Measurements from ENCODE around the gene TSHZ2. TPM values are rescaled to one million over a fixed set of nuclear protein-coding genes. Genes with fewer than 3 reads are reported as not detected.

Gene TSHZ2
- total RNA-seq, 1 donor from 2014 or later, result 1.9 TPM

DNA sequence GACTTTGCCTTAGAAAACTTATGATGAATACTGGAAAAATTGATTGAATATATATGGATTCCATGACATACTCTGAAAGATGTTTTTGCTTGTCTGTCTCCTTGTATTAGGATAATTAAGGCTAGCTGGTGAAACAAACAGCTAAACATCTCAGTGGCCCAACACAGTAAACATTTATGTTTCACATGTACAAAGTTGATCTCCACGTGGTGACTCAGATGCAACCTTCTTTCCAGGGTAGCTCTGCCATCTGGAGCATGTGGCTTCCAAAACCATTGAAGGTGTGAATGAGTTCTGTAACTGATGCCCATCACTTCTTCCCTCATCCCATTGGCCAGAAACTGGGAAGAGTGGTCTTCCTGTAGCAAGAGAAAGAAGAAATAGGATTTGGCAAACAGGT, 196.3 kb downstream of the TSHZ2 start:
- DNase-seq, result no peak

DNA sequence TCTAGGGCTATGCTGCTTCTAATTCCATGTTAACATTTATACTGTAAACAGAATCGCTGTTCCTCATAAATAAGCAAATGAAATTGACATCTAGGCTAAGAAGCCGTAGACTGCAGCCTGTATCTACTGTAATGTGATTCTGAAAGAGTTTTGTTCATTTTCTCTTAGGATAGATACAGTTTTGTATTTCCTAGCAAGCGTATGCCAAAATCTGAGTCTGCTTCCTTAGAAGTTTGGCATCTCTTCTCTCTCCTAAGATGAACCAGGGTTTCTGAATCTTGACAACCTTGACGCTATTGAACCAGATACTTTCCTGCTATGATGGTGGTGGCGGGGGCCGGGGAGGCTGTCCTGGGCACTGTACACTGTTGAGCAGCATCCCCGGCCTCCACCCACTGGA, 198.0 kb downstream of the TSHZ2 start:
- DNase-seq, result no peak

DNA sequence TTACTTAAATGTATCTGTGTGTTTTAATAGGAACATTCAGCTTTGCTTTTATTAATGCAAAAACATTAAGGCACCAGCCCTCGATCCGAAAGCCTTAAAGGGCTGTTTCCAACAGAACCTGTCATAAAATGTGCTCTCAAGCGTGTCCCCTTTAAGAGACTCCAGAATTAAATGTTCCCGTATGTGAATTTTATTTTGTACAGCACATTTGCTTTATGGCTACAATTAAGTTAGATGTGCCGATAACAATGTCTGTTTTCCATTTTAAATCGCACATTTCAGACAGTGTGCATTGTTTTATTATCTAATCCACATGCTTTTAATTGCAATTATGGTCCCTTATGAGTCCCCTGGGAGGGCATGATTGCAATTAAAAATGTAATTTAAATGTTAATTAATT, 198.9 kb downstream of the TSHZ2 start:
- DNase-seq, result no peak

DNA sequence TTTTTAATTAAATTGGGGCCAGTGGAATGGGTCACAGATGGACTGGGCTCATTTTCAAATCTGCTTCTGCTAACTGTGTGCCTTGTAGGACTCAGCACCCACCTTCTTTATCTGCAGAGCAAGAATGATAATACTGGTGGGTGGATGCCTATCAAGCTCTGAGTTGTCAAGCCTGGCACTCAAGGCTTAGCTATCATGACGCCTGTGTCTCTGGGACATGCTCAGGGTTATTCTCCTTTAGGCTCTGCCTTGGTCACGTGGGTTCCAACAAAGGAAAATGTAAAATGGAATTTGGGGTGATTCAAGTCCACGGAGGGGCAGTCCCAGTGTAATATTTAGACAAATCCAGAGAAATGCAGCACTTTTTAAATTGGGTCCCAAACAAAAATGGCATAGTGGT, 202.3 kb downstream of the TSHZ2 start:
- no peak for DNase-seq

DNA sequence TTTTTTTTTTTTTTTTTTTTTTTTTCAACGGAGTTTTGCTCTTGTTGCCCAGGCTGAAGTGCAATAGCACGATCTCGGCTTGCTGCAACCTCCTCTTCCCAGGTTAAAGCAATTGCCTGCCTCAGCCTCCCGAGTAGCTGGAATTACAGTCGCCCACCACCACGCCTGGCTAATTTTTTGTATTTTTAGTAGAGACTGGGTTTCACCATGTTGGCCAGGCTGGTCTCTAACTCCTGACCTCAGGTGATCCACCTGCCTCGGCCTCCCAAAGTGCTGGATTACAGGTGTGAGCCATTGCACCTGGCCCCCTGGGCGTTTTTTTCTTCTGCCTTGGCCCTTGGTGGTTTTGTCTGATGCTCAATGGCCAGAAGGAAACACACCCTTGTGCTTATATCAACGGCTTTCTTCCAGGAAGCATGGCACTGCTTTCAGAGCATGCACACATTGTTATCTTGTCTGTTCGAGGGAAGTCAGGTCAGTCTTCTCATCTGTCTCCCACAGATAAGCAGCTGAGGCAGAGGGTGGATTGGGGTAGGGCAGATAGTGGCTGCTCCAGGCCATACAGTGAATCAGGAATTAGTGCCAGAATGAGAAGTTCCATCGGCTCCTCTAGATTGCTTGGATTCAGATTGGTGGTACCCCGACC, 203.1 kb downstream of the TSHZ2 start:
- no peak for DNase-seq

DNA sequence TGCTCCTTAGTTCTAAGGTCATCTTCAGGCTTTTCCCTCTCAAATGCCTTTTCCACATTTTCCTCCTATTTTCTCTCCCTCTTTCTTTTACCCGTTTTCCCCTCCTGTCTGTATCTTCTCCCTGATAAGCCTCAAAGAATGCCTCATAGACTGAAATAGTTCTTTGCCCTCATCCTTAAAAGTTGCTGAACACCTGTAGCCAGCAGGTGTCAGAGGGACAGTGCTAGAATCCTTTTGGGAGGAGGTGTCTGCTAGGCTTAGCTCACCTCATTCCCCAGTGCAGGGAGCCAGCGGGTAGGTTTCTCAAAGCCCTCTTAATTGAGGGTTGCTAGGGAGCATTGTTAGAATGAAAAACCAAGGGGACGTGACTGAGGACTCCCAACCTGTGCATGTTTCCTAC, 204.0 kb downstream of the TSHZ2 start:
- no peak for DNase-seq

DNA sequence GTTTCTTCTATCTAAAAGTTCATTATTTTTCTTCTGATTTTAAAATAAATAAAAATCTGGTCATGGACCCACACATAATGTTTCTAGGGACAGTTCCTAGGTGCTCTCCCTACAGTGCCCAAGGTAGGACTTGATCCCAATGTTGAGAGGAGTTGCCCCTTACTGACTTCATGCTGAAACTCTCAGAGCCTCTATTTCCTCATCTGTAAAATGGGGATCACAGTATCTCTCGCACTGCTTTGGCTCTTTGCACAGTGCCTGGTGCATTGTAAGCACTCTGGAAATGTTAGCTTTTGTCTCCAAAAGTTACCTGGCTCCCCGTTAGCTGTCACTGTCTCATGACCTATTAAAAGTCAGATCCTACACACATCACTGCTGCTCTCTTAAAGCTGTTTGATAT, 205.5 kb downstream of the TSHZ2 start:
- DNase-seq, result no peak

DNA sequence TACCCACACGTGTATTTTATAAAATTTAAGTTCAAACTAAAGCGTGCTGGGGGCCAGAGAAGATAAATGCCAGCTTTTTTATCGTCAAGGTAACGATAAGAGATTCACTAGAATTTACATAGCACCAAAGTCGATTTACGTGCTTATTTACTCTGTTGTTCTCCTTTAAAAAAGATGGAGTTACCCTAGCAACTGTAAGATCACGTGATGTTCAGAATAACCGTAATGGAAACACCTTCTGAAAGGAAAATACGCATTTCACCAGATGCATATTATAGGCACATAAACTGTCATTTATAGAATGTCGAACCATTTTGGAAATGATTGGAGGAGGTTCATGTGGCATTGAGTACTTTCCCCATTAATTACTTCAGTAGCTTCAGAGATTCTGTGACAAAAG, 207.6 kb downstream of the TSHZ2 start:
- no peak for DNase-seq

DNA sequence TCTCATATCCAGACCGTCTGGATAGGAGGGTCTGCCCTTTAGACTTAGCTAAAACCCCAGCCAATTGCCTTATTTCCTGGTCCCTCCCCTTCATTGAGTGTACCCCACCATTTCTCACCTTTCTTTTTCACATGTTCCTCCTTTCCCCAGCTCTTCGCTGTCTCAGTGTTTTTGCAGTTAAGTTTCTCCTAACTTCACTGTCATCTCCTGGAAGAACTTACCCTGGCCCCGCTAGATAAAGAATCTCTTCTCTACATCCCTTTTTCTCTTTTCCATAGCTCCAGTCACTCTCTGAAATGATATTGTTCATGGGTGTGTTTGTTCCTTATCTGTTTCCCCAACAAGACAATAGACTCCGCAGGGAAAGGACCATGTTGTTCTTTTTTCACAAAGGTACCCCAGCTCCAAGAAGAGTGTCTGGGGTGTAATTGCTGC, 208.8 kb downstream of the TSHZ2 start:
- no peak for DNase-seq

DNA sequence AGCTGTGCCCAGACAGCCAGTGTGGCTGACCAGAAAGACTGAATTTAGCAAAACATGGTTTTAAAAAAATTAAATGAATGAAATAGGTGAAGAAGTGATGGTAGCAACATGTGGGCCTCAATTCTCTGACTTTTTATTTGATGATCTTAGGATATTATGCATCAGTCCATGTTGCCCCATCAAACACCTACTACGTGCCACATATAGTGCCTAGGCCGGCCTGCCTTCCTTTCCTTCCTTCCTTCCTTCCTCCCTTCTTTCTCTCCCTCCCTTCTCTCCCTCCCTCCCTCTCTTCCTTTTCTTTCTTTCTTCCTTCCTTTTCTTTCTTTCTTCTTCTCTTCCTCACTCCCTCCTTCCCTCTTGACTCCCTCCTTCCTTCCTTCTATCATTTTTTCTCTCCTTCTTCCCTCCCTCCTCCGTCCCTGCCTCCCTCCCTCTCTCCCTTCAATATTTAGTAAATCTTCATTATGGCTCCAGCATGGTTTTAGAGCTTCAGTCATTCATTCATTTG, 209.8 kb downstream of the TSHZ2 start:
- no peak for DNase-seq

DNA sequence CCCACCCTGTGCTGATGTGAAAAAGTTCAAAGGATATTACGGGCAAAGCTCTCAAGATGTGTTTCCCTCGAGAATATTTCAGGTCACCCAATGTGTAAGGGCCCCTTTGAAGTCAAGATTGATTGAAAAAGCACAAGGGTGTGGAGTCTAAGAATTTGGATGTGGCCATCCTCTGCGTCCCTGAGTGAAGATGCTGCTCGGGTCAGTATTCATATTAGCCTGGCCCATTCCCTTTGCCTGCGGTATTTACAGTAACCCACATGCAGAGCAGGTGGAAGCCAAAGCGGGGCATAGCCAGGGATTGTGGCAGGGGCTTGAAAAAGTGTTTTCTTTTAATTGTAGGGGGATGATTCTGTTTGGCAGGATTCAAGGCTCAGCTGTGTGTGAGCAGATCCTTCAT, 211.0 kb downstream of the TSHZ2 start:
- DNase-seq, result no peak

DNA sequence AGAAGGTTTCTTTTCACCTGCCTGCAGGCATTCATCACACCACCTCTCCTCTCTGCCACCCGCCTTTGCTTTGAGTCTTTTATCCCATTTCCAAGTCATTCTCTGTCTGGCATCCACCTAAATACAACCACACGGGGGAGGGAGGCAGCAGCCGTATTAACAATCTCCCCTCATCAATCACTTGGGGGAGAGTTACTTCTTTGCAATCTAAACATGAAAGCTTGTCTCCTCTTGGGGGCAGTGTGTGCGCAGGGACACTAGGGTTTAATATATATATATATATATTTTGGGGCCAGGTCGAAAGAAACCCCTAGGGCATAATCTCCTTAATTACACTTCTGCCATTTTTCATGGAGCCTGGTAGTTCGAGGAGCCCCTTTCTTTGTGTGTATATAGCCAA, 214.5 kb downstream of the TSHZ2 start:
- DNase-seq, result no peak

DNA sequence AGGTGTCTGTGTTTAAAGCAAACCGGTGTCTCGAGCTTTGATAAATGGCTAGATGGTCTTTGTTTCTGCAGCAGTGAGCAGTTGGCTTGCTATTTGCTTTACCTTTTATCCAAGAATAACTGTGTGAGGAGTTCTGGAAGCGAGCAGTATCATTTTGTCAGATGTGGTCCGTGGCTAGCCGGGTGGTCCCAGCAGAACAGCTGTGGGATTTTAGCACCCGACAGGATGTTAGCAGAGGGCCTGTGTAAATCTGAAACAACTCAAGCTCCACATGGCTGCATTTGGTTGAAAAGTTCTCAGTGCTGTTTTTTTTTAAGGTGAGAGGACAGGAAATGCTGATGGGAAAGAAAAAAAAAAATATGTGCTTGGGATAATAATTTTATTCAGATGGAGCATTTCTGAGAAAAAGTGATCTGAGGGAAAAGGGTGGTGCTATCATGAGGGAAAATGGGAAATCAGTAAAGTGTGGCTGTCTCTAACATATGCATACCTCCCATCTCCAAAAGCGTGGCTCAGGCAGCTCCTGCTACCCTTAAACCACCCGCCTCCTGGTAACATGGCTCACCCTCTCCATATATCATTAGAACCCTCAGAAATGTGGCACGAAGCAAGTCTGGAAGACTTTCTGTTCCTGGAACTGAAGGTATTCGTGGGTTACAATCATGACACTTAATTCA, 215.4 kb downstream of the TSHZ2 start:
- DNase-seq, result no peak

DNA sequence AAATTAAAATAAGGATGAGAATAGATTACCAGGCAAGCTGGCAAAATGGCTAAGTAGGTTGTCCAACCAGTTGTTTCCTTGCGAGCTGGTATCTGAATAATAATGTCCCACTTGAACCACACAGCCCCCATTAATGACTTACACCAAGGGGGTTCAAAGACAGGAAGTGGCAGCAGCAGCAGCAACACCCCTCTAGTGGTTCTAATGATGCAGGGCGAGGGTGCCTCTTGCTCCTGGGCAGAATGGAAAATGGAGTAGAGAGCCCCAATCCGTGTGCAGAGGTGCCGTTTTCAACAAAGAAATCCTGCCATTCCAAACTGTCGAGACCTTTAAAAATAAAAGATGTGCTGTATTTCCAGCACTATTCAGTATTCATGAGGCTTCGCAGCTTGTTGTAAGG, 218.1 kb downstream of the TSHZ2 start:
- no peak for DNase-seq

DNA sequence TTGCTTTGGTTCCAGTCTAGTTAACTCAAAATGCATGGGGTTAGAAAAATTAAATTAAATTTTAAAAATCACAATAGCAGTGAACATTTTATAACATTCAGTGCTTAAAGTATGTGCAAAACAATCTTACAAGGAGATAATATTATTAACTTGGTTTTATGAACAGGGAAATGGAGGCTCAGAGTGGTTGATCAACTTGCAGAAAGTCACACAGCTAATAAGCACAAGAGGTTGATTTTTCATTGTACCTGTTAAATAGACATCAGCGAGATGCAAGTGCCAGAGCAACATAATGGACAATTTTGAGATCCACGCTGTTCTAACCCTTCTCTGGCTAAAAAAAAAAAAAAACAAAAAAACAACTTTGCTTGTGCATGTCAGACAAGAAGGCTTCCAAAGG, 219.8 kb downstream of the TSHZ2 start:
- no peak for DNase-seq

DNA sequence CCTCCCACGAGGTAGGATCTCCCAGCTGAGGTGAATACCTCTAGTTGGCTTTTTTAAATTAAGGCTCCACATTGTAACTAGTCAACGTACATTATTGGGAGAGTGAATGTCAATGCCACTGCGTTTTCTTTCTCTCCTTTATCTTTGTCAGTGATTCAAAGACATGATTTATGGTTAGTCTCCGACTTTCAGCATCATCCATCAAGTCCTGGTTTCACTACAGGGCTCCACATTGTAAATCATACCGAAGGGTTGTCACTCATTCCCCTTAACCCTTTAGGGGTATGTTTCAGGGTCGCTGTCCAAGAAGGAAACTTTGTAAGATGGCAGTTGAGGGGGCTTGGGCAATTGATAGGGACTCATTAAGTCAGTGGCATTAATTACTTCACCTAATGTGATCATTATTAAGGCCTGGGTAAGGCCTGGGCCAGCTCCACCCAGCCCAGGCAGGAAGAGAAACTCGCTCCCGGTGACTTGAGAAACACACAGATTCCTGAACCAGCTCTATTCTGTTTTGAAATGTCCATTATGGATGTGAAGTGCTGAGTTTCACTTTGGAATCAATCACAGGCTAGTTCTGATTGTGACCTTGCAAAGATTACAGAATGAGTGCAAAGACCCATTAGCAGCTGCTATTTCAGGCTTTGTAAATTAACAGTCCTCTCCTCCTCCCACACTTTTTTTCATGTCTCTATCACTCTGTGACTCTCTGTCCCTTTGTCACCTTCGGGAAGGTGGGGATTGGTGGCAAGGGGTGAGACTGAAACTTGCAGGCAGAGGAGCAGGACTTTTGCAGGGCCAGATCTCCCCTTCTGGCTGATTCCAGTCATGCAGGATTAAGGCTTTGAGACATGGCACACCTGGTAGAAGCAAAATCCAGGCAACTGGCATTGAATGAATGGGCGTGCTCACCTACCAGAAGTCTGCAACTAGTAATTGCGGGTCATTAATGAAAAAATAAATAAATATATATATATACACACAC, 222.4 kb downstream of the TSHZ2 start:
- no peak for DNase-seq

DNA sequence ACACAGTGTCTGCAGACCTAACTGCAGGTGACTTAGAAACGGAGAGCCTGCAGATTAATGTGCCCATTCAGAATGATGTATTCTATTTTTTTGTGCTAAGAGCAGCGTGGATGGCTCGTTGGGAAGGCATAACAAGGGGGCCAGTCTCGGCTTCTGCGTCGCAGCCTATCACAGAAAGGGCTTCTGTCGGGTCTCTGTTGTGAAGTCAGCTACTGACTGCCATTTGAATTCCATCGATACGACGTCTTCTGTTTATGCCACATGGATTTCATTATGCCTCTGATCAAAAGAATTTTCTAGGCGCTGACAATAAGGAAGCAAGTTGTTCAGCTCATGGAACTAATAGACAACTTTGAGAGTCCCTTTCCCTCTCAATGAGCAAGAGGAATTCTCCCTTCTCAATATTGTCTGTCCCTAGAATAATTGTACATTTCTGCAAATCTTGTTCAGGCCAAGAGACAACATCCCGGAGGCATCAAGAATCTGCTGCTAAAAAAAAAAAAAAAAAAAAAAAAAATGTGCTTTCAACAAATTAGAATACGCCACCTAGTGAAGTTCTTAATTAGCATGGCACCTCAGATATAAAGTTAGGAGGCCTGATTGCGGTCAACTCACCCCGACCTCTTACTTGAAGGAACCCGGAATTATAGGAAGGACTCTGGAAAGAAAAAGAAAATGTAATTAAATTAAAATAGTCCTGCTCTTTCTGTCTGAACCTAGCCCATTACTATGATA, 223.9 kb downstream of the TSHZ2 start:
- DNase-seq, result no peak

DNA sequence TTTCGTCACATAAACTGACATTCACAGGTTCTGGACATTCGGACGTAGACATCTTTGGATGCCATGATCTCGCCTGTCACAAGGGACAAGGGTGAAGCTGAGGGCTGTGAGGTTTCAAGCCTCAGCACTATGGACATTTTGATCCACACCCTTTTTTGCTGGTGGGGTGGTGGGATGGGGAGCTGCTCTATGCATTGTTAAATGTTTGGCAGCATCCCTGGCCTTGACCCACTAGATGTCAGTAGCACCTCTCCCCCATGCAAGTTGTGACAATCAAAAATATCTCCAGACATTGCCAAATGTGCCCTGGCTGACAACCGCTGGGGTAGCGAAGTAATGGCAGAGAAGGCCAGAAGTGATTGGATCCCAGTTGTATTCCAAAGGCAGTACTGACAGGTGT, 229.4 kb downstream of the TSHZ2 start:
- no peak for DNase-seq

DNA sequence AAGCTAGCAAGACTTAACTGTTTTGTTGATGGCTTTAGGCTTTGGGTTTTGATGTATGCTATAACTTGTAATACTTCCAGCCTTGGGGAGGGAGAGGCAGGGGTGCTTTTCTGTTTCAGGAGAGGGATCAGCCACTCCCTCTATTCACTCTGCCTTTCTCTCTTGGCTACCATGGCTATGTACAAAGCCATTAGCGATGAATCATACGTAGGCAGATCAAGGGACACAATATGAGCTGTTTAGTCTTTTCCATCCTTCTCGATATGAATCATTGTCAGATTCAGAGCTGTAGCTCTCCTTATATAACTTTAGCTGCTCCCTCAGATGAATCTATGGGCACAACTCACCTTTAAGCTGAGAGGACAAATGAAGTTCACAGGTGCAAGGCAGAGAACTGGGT, 230.6 kb downstream of the TSHZ2 start:
- no peak for DNase-seq

DNA sequence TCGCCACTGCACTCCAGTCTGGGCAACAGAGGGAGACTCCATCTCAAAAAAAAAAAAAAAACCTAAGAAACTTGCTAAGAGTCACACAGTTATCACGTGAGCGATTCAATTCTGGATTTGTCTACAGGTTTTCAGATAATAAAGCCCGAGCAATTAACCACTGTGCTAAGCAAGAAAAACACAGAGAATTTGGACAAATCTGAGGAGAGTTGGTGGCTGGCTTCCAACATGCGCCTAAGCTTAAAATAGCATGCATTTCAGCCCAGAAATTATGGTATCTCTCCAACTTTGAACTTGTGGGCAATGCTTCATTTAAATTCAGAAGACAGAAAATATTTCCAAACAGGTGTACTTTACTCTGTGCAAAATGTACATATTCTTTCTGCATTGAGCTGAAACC, 232.9 kb downstream of the TSHZ2 start:
- DNase-seq, result no peak

DNA sequence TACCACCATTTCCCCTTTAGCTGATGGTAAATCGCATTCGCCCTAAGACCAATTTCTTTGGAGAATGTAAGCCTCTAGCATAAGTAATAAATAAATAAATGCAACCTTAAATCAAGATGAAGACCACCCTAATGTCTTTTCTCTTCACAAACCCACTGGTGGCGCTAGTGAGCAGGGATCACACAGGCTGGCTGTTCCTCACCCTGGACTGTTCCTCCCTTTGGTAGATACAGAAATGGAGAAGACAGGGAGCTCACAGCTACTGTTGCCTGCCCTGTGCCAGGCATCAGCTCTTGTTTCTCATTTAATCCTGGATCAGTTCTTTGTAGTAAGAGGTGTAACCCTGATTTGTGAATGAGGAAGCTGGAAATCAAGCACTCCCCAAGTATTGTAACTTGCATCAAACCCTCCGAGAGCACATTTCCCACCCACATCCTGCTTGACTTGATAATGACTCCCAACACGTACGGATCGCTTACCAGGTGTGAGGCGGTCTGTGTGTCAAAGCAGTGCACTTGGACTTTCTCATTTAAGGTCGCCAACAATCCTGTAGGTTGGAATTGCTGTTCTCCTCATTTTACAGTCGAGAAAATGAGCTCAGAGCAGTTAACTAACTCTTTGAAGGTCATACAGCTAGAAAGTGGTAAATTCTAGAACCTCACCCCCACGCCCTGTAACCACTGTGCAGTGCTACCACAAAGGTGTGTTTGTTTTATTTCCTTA, 236.1 kb downstream of the TSHZ2 start:
- no peak for DNase-seq

DNA sequence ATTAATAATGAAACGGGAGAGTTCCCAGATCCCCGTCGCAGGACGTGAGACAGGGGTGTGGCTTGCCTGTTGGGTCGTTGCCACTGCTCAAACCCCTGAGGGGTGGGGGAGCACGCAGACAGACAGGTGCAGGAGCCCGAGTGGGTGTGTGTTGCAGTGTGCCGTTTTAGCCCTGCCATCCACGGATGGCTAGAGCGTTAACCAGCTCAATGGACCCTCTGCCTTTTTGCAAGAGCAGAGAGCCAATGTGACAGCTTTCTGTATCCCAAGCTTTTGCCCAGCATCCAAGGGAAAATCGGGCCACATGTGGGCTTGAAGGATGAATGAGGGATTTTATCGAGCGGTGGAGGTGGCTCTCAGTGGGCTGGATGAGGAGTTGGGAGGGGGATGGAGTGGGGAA, 237.9 kb downstream of the TSHZ2 start:
- no peak for DNase-seq

All from dermis blood vessel endothelial cell (primary cell).